GM12801 (cell line): ENCODE measurements around the gene PRDX2.

Source experiments
- TF ChIP-seq, protein P1 (sequence below): IDR thresholded peaks from one replicate; pipeline ENCODE4 v1.5.1; 2011; ENCODE audit warnings: control low read depth; ENCODE audit not compliant: insufficient read length; ENCODE audit errors: extremely low read depth

PRDX2 gene

DNA sequence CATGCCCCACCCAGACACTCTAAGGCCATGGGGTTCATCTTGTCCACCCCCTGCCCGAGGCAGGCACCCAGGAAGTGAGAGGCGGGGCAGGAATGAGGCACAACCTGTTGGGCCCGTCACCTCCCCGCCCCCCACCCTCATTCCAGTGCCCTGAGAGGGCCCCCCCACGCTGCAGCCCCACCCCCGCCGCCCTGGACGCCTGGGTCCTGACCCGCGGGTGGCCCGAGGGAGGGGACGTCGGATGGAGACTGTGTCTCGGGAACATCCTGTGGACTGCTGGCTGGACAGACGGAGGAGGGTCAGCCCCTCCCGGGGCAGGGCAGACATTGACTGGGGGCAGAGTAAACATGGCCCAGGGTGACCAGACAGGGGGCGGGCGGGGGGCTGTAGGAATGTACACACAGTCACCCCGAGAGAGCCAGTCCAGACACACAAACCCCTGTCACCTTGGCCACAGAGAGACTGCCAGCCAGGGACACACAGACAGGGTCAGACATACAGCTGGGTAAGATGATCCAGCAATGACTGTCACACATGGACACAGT is 17.7 kb downstream of the PRDX2 start:
- TF ChIP-seq, protein P1, sequence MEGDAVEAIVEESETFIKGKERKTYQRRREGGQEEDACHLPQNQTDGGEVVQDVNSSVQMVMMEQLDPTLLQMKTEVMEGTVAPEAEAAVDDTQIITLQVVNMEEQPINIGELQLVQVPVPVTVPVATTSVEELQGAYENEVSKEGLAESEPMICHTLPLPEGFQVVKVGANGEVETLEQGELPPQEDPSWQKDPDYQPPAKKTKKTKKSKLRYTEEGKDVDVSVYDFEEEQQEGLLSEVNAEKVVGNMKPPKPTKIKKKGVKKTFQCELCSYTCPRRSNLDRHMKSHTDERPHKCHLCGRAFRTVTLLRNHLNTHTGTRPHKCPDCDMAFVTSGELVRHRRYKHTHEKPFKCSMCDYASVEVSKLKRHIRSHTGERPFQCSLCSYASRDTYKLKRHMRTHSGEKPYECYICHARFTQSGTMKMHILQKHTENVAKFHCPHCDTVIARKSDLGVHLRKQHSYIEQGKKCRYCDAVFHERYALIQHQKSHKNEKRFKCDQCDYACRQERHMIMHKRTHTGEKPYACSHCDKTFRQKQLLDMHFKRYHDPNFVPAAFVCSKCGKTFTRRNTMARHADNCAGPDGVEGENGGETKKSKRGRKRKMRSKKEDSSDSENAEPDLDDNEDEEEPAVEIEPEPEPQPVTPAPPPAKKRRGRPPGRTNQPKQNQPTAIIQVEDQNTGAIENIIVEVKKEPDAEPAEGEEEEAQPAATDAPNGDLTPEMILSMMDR = no peak

DNA sequence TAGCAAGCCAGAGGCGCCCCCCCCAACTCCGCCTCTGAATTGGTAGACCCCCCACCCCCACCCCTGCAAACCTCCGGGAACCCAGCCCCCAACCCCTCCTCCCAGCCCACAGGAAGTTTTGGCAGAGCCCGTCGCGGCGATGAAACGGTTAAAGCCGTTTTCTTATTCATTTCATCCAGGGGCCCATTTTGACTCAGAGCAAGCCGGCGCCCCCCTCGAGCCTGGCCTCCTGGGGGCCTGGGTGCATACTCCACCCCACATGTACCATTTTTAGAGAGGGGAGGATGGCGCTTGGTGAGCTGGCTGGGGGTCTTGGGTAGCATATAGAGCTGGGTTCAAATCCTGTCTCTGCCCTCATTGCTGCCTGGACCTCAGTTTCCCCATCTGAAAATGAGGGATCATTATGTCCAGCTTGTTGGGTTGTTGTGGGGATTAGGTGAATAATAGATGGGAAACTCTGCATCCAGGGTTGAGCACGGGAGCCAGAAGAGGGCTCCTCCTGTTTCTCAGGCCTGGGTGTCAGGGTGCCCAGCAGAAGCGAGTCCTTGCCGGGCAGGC is 18.2 kb downstream of the PRDX2 start:
- TF ChIP-seq, protein P1 = no peak

DNA sequence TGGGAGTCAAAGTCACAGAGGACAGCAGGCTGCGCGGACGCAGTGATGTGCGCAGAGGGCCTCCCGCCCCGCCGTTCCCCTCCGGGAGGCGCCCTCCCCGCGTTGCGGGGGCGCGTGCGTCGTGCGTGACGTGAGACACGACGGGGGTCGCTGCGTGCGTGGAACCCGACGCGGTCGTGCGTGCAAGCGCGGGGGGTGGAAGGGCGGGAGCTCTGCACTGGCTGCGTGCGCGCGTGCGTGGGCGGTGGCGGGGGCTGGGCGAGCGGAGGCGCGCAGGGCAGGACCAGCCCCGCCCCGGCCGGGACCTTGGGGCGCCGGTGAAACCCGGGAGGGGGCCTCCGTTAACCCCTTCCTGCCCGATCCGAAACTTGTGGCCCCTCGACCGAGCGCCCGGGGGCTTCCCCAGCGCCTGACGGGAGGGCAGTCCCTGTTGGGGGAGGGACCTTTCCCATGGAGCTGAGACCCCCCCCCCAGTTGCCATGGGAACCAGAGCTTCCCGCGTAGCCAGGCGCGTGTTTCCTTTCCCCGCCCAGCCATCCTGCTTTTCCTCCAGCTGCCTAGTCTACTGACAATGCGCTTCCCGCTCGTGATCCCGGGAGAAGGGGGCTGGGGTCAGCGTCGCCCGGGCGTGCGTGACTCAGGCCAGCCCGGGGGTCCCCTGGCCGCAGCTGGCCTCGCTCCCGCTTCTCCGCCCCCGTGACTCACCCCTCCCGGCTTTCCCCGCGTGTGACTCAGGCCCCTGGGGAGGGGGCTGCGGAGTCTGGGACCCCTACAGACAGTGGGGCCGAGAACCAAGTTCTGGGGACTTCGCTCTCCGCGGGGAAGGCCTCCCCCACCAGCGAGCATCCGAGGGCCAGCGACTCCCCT is 18.9 kb downstream of the PRDX2 start:
- TF ChIP-seq, protein P1 = no peak

DNA sequence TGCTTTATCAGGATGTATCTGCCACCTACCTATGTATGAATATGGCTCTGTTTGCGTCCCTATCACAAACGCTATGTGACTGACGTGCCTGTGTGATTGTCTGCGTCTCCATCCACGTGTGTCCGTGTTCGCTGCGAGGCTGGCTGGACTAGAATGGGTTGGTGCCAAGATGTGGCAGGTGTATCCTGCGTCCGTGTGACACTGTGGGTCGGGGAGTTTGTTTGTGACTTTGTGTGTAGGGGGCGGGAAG is 19.5 kb downstream of the PRDX2 start:
- TF ChIP-seq, protein P1 = no peak

DNA sequence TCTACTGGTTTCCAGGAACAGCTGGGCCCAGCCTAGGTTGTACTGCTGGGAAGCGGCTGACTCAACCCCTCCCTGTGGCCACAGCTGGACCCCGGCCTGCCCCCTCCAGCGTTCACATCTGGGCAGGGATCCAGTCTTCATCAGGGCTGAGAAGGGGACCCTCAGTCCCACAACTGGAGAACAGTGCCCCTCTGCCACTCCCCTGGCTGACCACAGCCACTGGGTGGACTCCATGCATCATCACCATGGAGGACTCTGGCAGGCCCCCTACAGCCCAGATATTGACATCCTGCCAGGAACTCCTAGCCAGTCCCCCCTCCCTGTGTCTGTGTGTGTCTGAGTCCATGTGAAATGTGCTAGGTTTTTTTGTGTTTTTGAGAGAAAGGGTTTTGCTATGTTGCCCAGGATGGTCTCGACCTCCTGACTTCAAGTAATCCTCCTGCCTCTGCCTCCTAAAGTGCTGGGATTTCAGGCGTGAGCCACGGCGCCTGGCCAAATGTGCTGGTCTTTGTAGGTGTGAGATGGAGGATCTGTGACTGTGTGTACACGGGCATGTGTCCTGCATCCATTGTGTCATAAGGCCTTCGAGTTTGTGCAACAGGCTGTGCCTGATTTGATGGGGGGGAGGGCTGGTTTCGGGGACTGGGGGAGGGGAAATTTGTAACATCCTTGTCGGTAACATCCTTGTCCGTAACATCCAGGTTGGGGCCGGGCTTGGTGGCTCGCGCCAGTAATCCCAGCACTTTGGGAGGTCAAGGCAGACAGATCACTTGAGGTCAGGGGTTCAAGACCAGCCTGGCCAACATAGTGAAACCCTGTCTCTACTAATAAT is 22.2 kb downstream of the PRDX2 start:
- TF ChIP-seq, protein P1 = no peak

DNA sequence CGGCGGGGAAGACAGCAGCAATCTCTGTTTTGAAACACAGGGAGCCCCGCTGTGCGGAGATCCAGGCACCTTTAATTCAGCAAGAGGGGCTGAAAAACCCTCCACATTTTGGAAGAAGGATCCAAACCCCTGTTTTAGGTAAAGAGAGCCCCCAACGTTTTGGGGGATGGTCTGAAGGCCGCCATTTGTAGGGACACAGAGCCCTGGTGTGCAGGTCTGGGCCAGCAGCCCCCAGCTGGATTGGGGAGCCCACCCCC is 22.8 kb downstream of the PRDX2 start:
- TF ChIP-seq, protein P1 = no peak
